Measurements from ENCODE around the gene SH3YL1. TPM values are rescaled to one million over a fixed set of nuclear protein-coding genes. Genes with fewer than 3 reads are reported as not detected.

The SH3YL1 gene
- total and polyA plus RNA-seq, 2 of the 4 experiments (the other 2 are of a cell fraction) = 18.1 to 21.2 TPM

DNA sequence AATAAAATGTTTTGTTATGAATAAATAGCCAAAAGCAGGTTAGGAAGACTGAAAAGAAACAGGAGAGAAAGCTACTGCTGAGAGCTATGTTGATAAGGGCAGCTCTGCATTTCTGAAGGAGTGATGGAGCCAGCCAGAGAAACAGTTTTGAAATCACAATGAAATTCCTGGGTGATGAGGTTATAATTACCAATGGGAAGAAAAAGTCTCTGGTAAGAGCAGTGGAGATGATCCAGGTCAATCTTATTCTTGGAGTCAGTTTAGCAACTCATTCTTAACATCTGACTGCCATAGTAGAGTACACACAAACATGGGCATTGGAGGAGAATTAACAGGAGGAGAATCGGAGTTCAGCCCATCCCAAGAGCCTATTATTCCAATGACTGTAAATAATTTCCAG, 21.7 kb upstream of the SH3YL1 start:
- Histone ChIP-seq H3K56ac (ENCODE audit: extremely low read depth, insufficient read depth, low read length) (no peak overlapping the region), H3K4me1 (ENCODE audit: control insufficient read depth, insufficient read depth, low read length) (peaks cover 11% of the 10 kb centered on the region), H3K4ac (ENCODE audit: low read depth, low read length) (no peak overlapping the region), H3K4me2 (ENCODE audit: low read depth, low read length) (no peak overlapping the region), H2BK15ac (ENCODE audit: low read depth, low read length) (no peak overlapping the region), H3K18ac (ENCODE audit: low read depth, low read length) (no peak overlapping the region), H4K91ac (ENCODE audit: insufficient read depth, low read depth, low read length) (no peak overlapping the region), H3K27ac (ENCODE audit: insufficient read depth, low read length) (no peak overlapping the region), H4K20me1 (ENCODE audit: insufficient read depth, low read length) (no peaks in the 10 kb centered on the region), H3K36me3 (ENCODE audit: control insufficient read depth, insufficient read depth, low read length) (peaks cover 12% of the 10 kb centered on the region), H2AK5ac (ENCODE audit: low read depth, low read length) (no peak overlapping the region), H4K8ac (ENCODE audit: low read depth in 2 of 2, low read length in 2 of 2) (no peak overlapping the region), H2BK5ac (ENCODE audit: low read depth, low read length, poor library complexity, severe bottlenecking) (no peak overlapping the region), H3K9me1 (ENCODE audit: insufficient read depth, low read length) (peaks cover 9% of the 10 kb centered on the region; the same call in 1 of the 2 replicates), H3K23ac (ENCODE audit: low read depth, low read length) (no peak overlapping the region), H2AFZ (replicated peaks; ENCODE audit: low read length, poor library complexity) (no peak overlapping the region), H2BK120ac (ENCODE audit: low read depth, low read length) (no peak overlapping the region), H3K14ac (replicated peaks; ENCODE audit: low read depth, low read length) (no peak overlapping the region), H3K4me3 (ENCODE audit: insufficient read depth, low read depth, low read length) (no peak overlapping the region), H2AK9ac (replicated peaks; ENCODE audit: low read depth, low read length, poor library complexity) (no peak overlapping the region), H3K9ac (ENCODE audit: low read depth, low read length) (no peak overlapping the region), H2BK20ac (ENCODE audit: low read depth, low read length) (no peak overlapping the region), H3K79me1 (ENCODE audit: low read depth in 1 of 2, low read length in 2 of 2) (0 out of 4 replicates have a peak, but pooled peaks cover 0 to 4% of the 10 kb centered on the region in 2 experiments), H3K9me3 (ENCODE audit: control insufficient read depth, insufficient read depth, low read length) (no peaks in the 10 kb centered on the region), H4K5ac (ENCODE audit: low read depth, low read length) (no peak overlapping the region), H3K27me3 (ENCODE audit: control insufficient read depth, insufficient read depth, low read length) (peaks cover 24% of the 10 kb centered on the region)
- DNase-seq = peak; percentile 84
- CTCF ChIA-PET = interaction anchor here (1.6 kb wide), 1 partner anchor 12 kb away, joined by 5 read pairs; no protein-coding TSS in a partner anchor
- intact Hi-C loops (cut with micrococcal nuclease) = loop anchor here (2.0 kb wide), 1 partner anchor 25 kb away; no protein-coding TSS in a partner anchor
- TF ChIP-seq MAFK (IDR thresholded peaks at IDR 0.05; ENCODE audit: low read depth, low read length) (no peak), CEBPB (IDR thresholded peaks at IDR 0.05; ENCODE audit: low read depth, low read length) (peak; percentile 72)
- WGBS, 2 experiments (ENCODE audit: extremely low coverage in 2 of 2, insufficient read length in 1 of 2) = no CpG with 5 or more reads among the region's 1 CpG
- dilution Hi-C loops (cut with HindIII; ENCODE audit: low sequenced_read_pairs, unreplicated experiment) = no loop called here
- in situ Hi-C loops (cut with MboI; ENCODE audit: low sequenced_read_pairs) = no loop called here
- POLR2A ChIA-PET (ENCODE audit: unreplicated experiment) = interaction anchor here (0.7 kb wide), 1 partner anchor 21 kb away, joined by 3 read pairs; no protein-coding TSS in a partner anchor
- peak; percentile 49 for ATAC-seq (ENCODE audit: low read depth)
- BruUV-seq (replicated peaks) = no TSS peak

All from IMR-90 (cell line).